ENCODE data around the gene RBKS.

RBKS gene

GRCh38 chr2:27798948-27799645 is 91.1 kb downstream of the RBKS start:
- H3K4me3 ChIP-seq (IDR thresholded peaks at IDR 0.05; ENCODE audit: insufficient read depth, low read depth, low read length): no peak overlapping the region
- no peaks in the 10 kb centered on the region for H3K36me3 ChIP-seq (ENCODE audit: insufficient read depth)
- H3K4me1 ChIP-seq (ENCODE audit: low read depth, poor library complexity, severe bottlenecking): peaks cover 39% of the 10 kb centered on the region
- H3K27me3 ChIP-seq (ENCODE audit: insufficient read depth, low read depth): no peaks in the 10 kb centered on the region
- no peaks in the 10 kb centered on the region for H3K79me2 ChIP-seq (ENCODE audit: insufficient read depth, low read depth)
- H2AFZ ChIP-seq (ENCODE audit: low read depth): no peak overlapping the region
- H4K20me1 ChIP-seq (ENCODE audit: insufficient read depth): no peaks in the 10 kb centered on the region
- no peak overlapping the region for H3K27ac ChIP-seq
- no peak overlapping the region for H3K4me2 ChIP-seq
- TF ChIP-seq CTCF (conservative IDR thresholded peaks at IDR 0.05; ENCODE audit: low read depth, low read length): no peak
- H3K9ac ChIP-seq: no peak overlapping the region

- Histone ChIP-seq H3K4me1 (ENCODE audit: low read depth, poor library complexity, severe bottlenecking) (peaks cover 33% of the 10 kb centered on the region), H3K4me2 (no peak overlapping the region), H2AFZ (ENCODE audit: low read depth) (no peak overlapping the region), H4K20me1 (ENCODE audit: insufficient read depth) (no peaks in the 10 kb centered on the region), H3K79me2 (ENCODE audit: insufficient read depth, low read depth) (no peaks in the 10 kb centered on the region), H3K27ac (no peak overlapping the region), H3K27me3 (ENCODE audit: insufficient read depth, low read depth) (no peaks in the 10 kb centered on the region), H3K4me3 (IDR thresholded peaks at IDR 0.05; ENCODE audit: insufficient read depth, low read depth, low read length) (no peak overlapping the region), H3K36me3 (ENCODE audit: insufficient read depth) (no peaks in the 10 kb centered on the region), H3K9ac (no peak overlapping the region)
- TF ChIP-seq CTCF (conservative IDR thresholded peaks at IDR 0.05; ENCODE audit: low read depth, low read length): no peak
These were observed 91.7 kb downstream of the RBKS start for GRCh38 chr2:27798486-27798885.

GRCh38 chr2:27797841-27798240 is 92.3 kb downstream of the RBKS start:
- no peaks in the 10 kb centered on the region for H3K27me3 ChIP-seq (ENCODE audit: insufficient read depth, low read depth)
- TF ChIP-seq CTCF (conservative IDR thresholded peaks at IDR 0.05; ENCODE audit: low read depth, low read length): no peak
- H4K20me1 ChIP-seq (ENCODE audit: insufficient read depth): no peaks in the 10 kb centered on the region
- no peaks in the 10 kb centered on the region for H3K36me3 ChIP-seq (ENCODE audit: insufficient read depth)
- no peaks in the 10 kb centered on the region for H3K79me2 ChIP-seq (ENCODE audit: insufficient read depth, low read depth)
- H3K4me2 ChIP-seq: no peak overlapping the region
- no peak overlapping the region for H3K27ac ChIP-seq
- peaks cover 29% of the 10 kb centered on the region for H3K4me1 ChIP-seq (ENCODE audit: low read depth, poor library complexity, severe bottlenecking)
- no peak overlapping the region for H3K4me3 ChIP-seq (IDR thresholded peaks at IDR 0.05; ENCODE audit: insufficient read depth, low read depth, low read length)
- no peak overlapping the region for H3K9ac ChIP-seq
- H2AFZ ChIP-seq (ENCODE audit: low read depth): no peak overlapping the region

- Histone ChIP-seq H3K36me3 (ENCODE audit: insufficient read depth) (no peaks in the 10 kb centered on the region), H2AFZ (ENCODE audit: low read depth) (no peak overlapping the region), H3K9ac (no peak overlapping the region), H3K4me1 (ENCODE audit: low read depth, poor library complexity, severe bottlenecking) (peaks cover 29% of the 10 kb centered on the region), H3K4me2 (no peak overlapping the region), H3K27ac (no peak overlapping the region), H3K27me3 (ENCODE audit: insufficient read depth, low read depth) (no peaks in the 10 kb centered on the region), H4K20me1 (ENCODE audit: insufficient read depth) (no peaks in the 10 kb centered on the region), H3K79me2 (ENCODE audit: insufficient read depth, low read depth) (no peaks in the 10 kb centered on the region), H3K4me3 (IDR thresholded peaks at IDR 0.05; ENCODE audit: insufficient read depth, low read depth, low read length) (no peak overlapping the region)
- no peak for TF ChIP-seq CTCF (conservative IDR thresholded peaks at IDR 0.05; ENCODE audit: low read depth, low read length)
These were observed 93.1 kb downstream of the RBKS start for GRCh38 chr2:27796791-27797765.
